ENCODE data around the gene GRIN1.

DNA sequence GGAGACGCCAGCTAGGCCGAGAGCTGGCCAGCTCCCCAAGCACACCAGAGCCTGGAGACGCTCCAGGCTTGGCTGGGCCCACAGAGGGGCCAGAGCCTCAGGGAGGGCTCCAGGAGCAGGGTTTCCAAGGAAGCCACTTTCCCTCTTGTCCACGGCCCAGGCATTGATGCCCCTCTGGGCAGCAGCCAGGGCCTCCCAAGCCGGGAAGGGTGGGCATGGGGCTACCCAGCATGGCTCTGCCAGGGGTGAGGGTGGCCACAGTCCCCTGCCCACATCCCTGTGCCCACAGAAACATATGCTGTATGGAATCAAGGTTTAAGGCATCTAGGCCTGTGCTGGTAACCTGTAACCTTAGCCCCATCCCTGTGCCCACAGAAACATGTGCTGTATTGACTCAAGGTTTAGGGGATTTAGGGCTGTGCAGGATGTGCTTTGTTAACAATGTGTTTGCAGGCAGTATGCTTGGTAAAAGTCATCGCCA lies 22.9 kb upstream of the GRIN1 start:
- TF ChIP-seq POLR2AphosphoS5 (IDR thresholded peaks at IDR 0.05; ENCODE audit: borderline replicate concordance, low read depth, low read length) = no peak
- TF ChIP-seq EZH2 (IDR thresholded peaks at IDR 0.05) = no peak
- no peak for TF ChIP-seq FOXP2 (optimal IDR thresholded peaks at IDR 0.05; ENCODE audit: control extremely low read depth, extremely low read length, insufficient read depth)
